MM.1S (cell line): Measurements from ENCODE around the gene LRCH1.

ENCODE experiments used
- DNase-seq: peaks from one replicate; pipeline ENCODE4 v3.0.0-alpha.2; 2015
- H2AFZ ChIP-seq: fragments of 300-600 bp; sonication (generic); 2 replicates; pipeline ENCODE4 v1.6.0; 2016; ENCODE audit warnings: antibody characterized with exemption, low read length
- H3F3A ChIP-seq: fragments of 300-600 bp; sonication (generic); 2 replicates; pipeline ENCODE4 v1.6.1; 2016; ENCODE audit warnings: mild to moderate bottlenecking, antibody characterized with exemption, low read length, moderate library complexity, mixed read lengths; ENCODE audit not compliant: insufficient read depth
- H3K27ac ChIP-seq: fragments of 300-600 bp; sonication (generic); 2 replicates; pipeline ENCODE4 v1.5.1; 2016; ENCODE audit warnings: mild to moderate bottlenecking, low read length
- H3K27me3 ChIP-seq: fragments of 300-600 bp; sonication (generic); replicated peaks from 2 replicates; pipeline ENCODE4 v1.6.0; 2016; ENCODE audit warnings: low read length; ENCODE audit not compliant: insufficient read depth
- H3K36me3 ChIP-seq: fragments of 300-600 bp; sonication (generic); replicated peaks from 2 replicates; pipeline ENCODE4 v1.6.1; 2016; ENCODE audit warnings: mild to moderate bottlenecking, low read length, mixed read lengths; ENCODE audit not compliant: insufficient read depth
- H3K4me1 ChIP-seq: fragments of 300-600 bp; sonication (generic); 2 replicates; pipeline ENCODE4 v1.6.1; 2016; ENCODE audit warnings: low read length, mixed read lengths
- H3K4me2 ChIP-seq: fragments of 300-600 bp; sonication (generic); 2 replicates; pipeline ENCODE4 v1.6.0; 2016; ENCODE audit warnings: low read depth, low read length
- H3K4me3 ChIP-seq: fragments of 300-600 bp; sonication (generic); 2 replicates; pipeline ENCODE4 v1.5.1; 2016; ENCODE audit warnings: low read length, mixed read lengths
- H3K79me2 ChIP-seq: fragments of 300-600 bp; sonication (generic); 2 replicates; pipeline ENCODE4 v1.6.1; 2016; ENCODE audit warnings: mixed run types, low read length, mixed read lengths
- H3K9ac ChIP-seq: fragments of 300-600 bp; sonication (generic); 2 replicates; pipeline ENCODE4 v1.6.1; 2016; ENCODE audit warnings: low read length, mixed read lengths
- H3K9me2 ChIP-seq: fragments of 300-600 bp; sonication (generic); replicated peaks from 2 replicates; pipeline ENCODE4 v1.6.1; 2016; ENCODE audit warnings: mild to moderate bottlenecking, low read length, mixed read lengths; ENCODE audit not compliant: insufficient read depth
- H3K9me3 ChIP-seq: fragments of 300-600 bp; sonication (generic); replicated peaks from 2 replicates; pipeline ENCODE4 v1.6.1; 2016; ENCODE audit warnings: mild to moderate bottlenecking, low read length, mixed read lengths; ENCODE audit not compliant: insufficient read depth
- H4K20me1 ChIP-seq: fragments of 300-600 bp; sonication (generic); 2 replicates; pipeline ENCODE4 v1.6.1; 2016; ENCODE audit warnings: mild to moderate bottlenecking, low read length, moderate library complexity, mixed read lengths; ENCODE audit not compliant: insufficient read depth
- CTCF ChIP-seq: fragments of 300-600 bp; sonication (generic); IDR thresholded peaks from 2 replicates; pipeline ENCODE4 v1.5.1; 2016; ENCODE audit warnings: antibody characterized with exemption, low read length, mixed read lengths
- EZH2 ChIP-seq: fragments of 300-600 bp; sonication (generic); optimal IDR thresholded peaks from 2 replicates; pipeline ENCODE3; 2017; ENCODE audit warnings: low read depth, mild to moderate bottlenecking, antibody characterized with exemption, low read length, mixed read lengths
- EZH2phosphoT487 ChIP-seq: fragments of 300-600 bp; sonication (generic); IDR thresholded peaks from 2 replicates; pipeline ENCODE4 v1.6.1; 2018; ENCODE audit warnings: antibody characterized with exemption, low read length

Gene LRCH1

GRCh38 chr13:46560778-46561177, 7.8 kb downstream of the LRCH1 start:
- no peaks in the 10 kb centered on the region for H3F3A ChIP-seq
- H3K4me3 ChIP-seq: no peak overlapping the region
- H3K9me2 ChIP-seq: no peaks in the 10 kb centered on the region
- no peak for DNase-seq
- no peaks in the 10 kb centered on the region for H4K20me1 ChIP-seq
- no peak overlapping the region for H3K4me2 ChIP-seq
- H3K27me3 ChIP-seq: no peaks in the 10 kb centered on the region
- no peak overlapping the region for H2AFZ ChIP-seq
- no peak overlapping the region for H3K27ac ChIP-seq
- no peaks in the 10 kb centered on the region for H3K36me3 ChIP-seq
- H3K79me2 ChIP-seq: peaks cover 92% of the 10 kb centered on the region
- H3K9me3 ChIP-seq: no peaks in the 10 kb centered on the region
- H3K9ac ChIP-seq: no peak overlapping the region
- TF ChIP-seq EZH2 (no peak), EZH2phosphoT487 (no peak)
- no peaks in the 10 kb centered on the region for H3K4me1 ChIP-seq

GRCh38 chr13:46561286-46561685, 8.3 kb downstream of the LRCH1 start:
- Histone ChIP-seq H3K4me2 (no peak overlapping the region), H2AFZ (no peak overlapping the region), H3K27ac (no peak overlapping the region), H3K36me3 (no peaks in the 10 kb centered on the region), H3K9me2 (no peaks in the 10 kb centered on the region), H3K4me3 (no peak overlapping the region), H3K79me2 (peaks cover 92% of the 10 kb centered on the region), H3K9ac (no peak overlapping the region), H4K20me1 (no peaks in the 10 kb centered on the region), H3K27me3 (no peaks in the 10 kb centered on the region), H3K9me3 (no peaks in the 10 kb centered on the region), H3K4me1 (no peaks in the 10 kb centered on the region), H3F3A (no peaks in the 10 kb centered on the region)
- TF ChIP-seq CTCF (no peak), EZH2phosphoT487 (no peak), EZH2 (no peak)
- DNase-seq: no peak

DNA sequence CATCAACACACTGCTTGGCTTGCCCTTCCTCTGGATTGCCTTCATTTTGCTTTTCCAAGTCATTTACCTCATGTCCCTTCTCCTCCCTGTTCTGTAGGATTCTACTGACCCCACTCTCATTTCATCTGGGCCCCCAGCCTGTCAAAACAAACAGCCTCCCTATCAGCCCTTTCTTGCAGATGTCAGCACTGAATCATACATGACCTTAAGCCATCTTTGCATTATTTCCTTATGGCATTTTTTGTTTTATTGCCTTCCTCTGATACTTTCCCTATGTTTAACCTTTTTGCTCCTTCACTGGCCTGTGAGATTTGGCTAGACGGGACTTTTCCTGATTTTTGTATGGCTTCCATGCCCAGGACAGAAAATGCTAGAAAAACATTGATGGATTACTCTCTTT, 8.7 kb downstream of the LRCH1 start:
- no peak overlapping the region for H2AFZ ChIP-seq
- H3K79me2 ChIP-seq: peaks cover 91% of the 10 kb centered on the region
- H3K9me2 ChIP-seq: no peaks in the 10 kb centered on the region
- no peaks in the 10 kb centered on the region for H3K9me3 ChIP-seq
- no peaks in the 10 kb centered on the region for H3F3A ChIP-seq
- H3K27ac ChIP-seq: no peak overlapping the region
- no peak overlapping the region for H3K4me2 ChIP-seq
- no peak for DNase-seq
- H3K27me3 ChIP-seq: no peaks in the 10 kb centered on the region
- TF ChIP-seq EZH2: no peak
- TF ChIP-seq CTCF: no peak
- TF ChIP-seq EZH2phosphoT487: no peak
- H3K4me3 ChIP-seq: no peak overlapping the region
- H3K9ac ChIP-seq: no peak overlapping the region
- no peaks in the 10 kb centered on the region for H3K36me3 ChIP-seq
- no peaks in the 10 kb centered on the region for H4K20me1 ChIP-seq
- no peaks in the 10 kb centered on the region for H3K4me1 ChIP-seq

DNA sequence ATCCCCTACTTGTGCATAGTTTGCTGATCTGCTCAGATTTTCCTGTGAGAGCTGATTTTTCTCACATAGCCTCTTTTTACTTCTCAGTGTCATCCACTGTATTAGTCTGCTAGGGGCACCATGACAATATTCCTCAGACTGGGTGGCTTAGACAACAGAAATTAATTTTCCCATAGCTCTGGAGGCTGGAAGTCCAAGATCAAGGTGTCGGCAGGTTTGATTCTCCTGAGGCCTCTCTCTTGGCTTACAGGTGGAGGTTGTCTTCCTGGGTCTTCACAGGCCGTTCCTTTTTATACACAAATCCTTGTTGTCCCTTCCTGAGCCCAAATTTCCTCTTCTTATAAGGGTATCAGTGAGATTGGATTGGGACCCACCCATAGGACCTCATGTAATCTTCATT, 9.2 kb downstream of the LRCH1 start:
- no peak overlapping the region for H3K9ac ChIP-seq
- no peaks in the 10 kb centered on the region for H3F3A ChIP-seq
- no peaks in the 10 kb centered on the region for H4K20me1 ChIP-seq
- H3K27me3 ChIP-seq: no peaks in the 10 kb centered on the region
- H3K27ac ChIP-seq: no peak overlapping the region
- no peaks in the 10 kb centered on the region for H3K36me3 ChIP-seq
- H3K4me1 ChIP-seq: no peaks in the 10 kb centered on the region
- no peak overlapping the region for H3K4me2 ChIP-seq
- H2AFZ ChIP-seq: no peak overlapping the region
- H3K9me2 ChIP-seq: no peaks in the 10 kb centered on the region
- no peak overlapping the region for H3K4me3 ChIP-seq
- H3K79me2 ChIP-seq: peaks cover 86% of the 10 kb centered on the region
- no peak for DNase-seq
- no peak for TF ChIP-seq EZH2
- TF ChIP-seq EZH2phosphoT487: no peak
- no peak for TF ChIP-seq CTCF
- no peaks in the 10 kb centered on the region for H3K9me3 ChIP-seq
